HepG2 (cell line): ENCODE data around the gene GSTM1. TPM values are rescaled to one million over a fixed set of nuclear protein-coding genes. Genes with fewer than 3 reads are reported as not detected.

ENCODE experiments used
- CSRNP1 ChIP-seq: sonication (generic); formaldehyde crosslinking; IDR thresholded peaks from 2 replicates; pipeline ENCODE4 v1.8.1; 2023; ENCODE audit warnings: mild to moderate bottlenecking, missing genetic modification reagents
- DBP ChIP-seq: sonication (generic); formaldehyde crosslinking; IDR thresholded peaks from 2 replicates; pipeline ENCODE4 v1.4.0; 2020; ENCODE audit warnings: missing genetic modification reagents; ENCODE audit errors: not compliant biosample characterization
- FOXC1 ChIP-seq: sonication (generic); formaldehyde crosslinking; IDR thresholded peaks from 2 replicates; pipeline ENCODE4 v1.8.0; 2022; ENCODE audit warnings: mild to moderate bottlenecking, missing genetic modification reagents, borderline replicate concordance
- HOXA7 ChIP-seq: sonication (generic); formaldehyde crosslinking; IDR thresholded peaks from 2 replicates; pipeline ENCODE4 v1.8.1; 2022; ENCODE audit warnings: mild to moderate bottlenecking, missing genetic modification reagents, moderate library complexity
- MTA3 ChIP-seq: sonication (generic); formaldehyde crosslinking; IDR thresholded peaks from 2 replicates; pipeline ENCODE4 v1.4.0; 2020; ENCODE audit warnings: missing genetic modification reagents
- MTF1 ChIP-seq: sonication (generic); formaldehyde crosslinking; IDR thresholded peaks from 2 replicates; pipeline ENCODE4 v1.5.0; 2020; ENCODE audit warnings: missing genetic modification reagents
- NCOA2 ChIP-seq: sonication (generic); formaldehyde crosslinking; IDR thresholded peaks from 2 replicates; pipeline ENCODE4 v1.8.0; 2022; ENCODE audit warnings: inconsistent platforms
- PHF5A ChIP-seq: IDR thresholded peaks from one replicate; pipeline ENCODE4 v1.6.1; 2018; ENCODE audit warnings: low read depth, missing genetic modification reagents; ENCODE audit not compliant: unreplicated experiment
- REL ChIP-seq: sonication (generic); formaldehyde crosslinking; conservative IDR thresholded peaks from 2 replicates; pipeline ENCODE4 v1.8.0; 2022; ENCODE audit warnings: mild to moderate bottlenecking, missing genetic modification reagents, moderate library complexity
- SAP130 ChIP-seq: IDR thresholded peaks from 2 replicates; pipeline ENCODE4 v1.6.1; 2016; ENCODE audit warnings: low read depth
- SKIL ChIP-seq: sonication (generic); formaldehyde crosslinking; IDR thresholded peaks from 2 replicates; pipeline ENCODE4 v1.8.0; 2022; ENCODE audit warnings: missing genetic modification reagents, mild to moderate bottlenecking, moderate library complexity, borderline replicate concordance
- SP1 ChIP-seq, 2 experiments: fragments of 450-650 bp in 1 of 2; sonication (generic) in 1 of 2; formaldehyde crosslinking in 1 of 2; IDR thresholded peaks; 2 replicates each; pipeline versions ENCODE4 v1.4.0 to v1.6.1; 2016 to 2020; ENCODE audit warnings: missing genetic modification reagents in 1 of 2
- UBTF ChIP-seq: sonication (generic); formaldehyde crosslinking; IDR thresholded peaks from 2 replicates; pipeline ENCODE4 v1.4.0; 2020; ENCODE audit warnings: mild to moderate bottlenecking, missing genetic modification reagents
- ZBTB38 ChIP-seq: sonication (generic); formaldehyde crosslinking; IDR thresholded peaks from 2 replicates; pipeline ENCODE4 v1.5.1; 2020; ENCODE audit warnings: mild to moderate bottlenecking, missing genetic modification reagents
- ZNF235 ChIP-seq: sonication (generic); formaldehyde crosslinking; IDR thresholded peaks from 2 replicates; pipeline ENCODE4 v1.8.1; 2023; ENCODE audit warnings: mild to moderate bottlenecking, missing genetic modification reagents, borderline replicate concordance
- ZNF430 ChIP-seq: sonication (generic); formaldehyde crosslinking; IDR thresholded peaks from 2 replicates; pipeline ENCODE4 v1.9.0; 2021; ENCODE audit warnings: mild to moderate bottlenecking, missing genetic modification reagents
- ZNF512B ChIP-seq: sonication (generic); formaldehyde crosslinking; IDR thresholded peaks from 2 replicates; pipeline ENCODE4 v1.5.1; 2020; ENCODE audit warnings: missing genetic modification reagents, mild to moderate bottlenecking, borderline replicate concordance
- ZNF556 ChIP-seq: sonication (generic); formaldehyde crosslinking; IDR thresholded peaks from 2 replicates; pipeline ENCODE4 v1.4.0; 2020; ENCODE audit warnings: mild to moderate bottlenecking, missing genetic modification reagents, borderline replicate concordance
- polyA plus RNA-seq, 8 experiments: library from polyadenylated mRNA; depleted of rRNA in 3 of 8; stranded (reverse) in 7 of 8; unstranded in 1 of 8; fragments of >200 nt; fragmentation: Illumina TruSeq in 4 of 8; extraction: Trizol in 4 of 8; gene quantifications; 2 replicates each; pipeline versions ENCODE4 v1.2.1 to v1.2.3, GENCODE V29; 2011 to 2016; ENCODE audit warnings: low read depth in 4 of 8, missing spikeins in 1 of 8, mixed read lengths in 1 of 8; ENCODE audit not compliant: insufficient read depth in 1 of 8
- total RNA-seq, 5 experiments: library from RNA; depleted of rRNA; stranded (reverse); fragments of >200 nt; fragmentation: Illumina TruSeq; extraction: Trizol; gene quantifications; 2 replicates each; pipeline ENCODE4 v1.2.3, GENCODE V29; 2016; ENCODE audit warnings: low read depth in 1 of 5

The GSTM1 gene
- total and polyA plus RNA-seq, 2 of the 13 experiments (the other 11 are each of a cell fraction or from before 2014, with no cell fraction given): 0.42 TPM; not detected in 1

GRCh38 chr1:109739738-109740614 lies 52.4 kb downstream of the GSTM1 start (continued):
- no peak for TF ChIP-seq DBP
- peak; percentile 5 for TF ChIP-seq PHF5A (CRISPR knock-in tag)
- TF ChIP-seq ZNF430 (CRISPR knock-in tag): no peak; the same call in 1 of the 2 replicates
- TF ChIP-seq UBTF (CRISPR knock-in tag): peak; percentile 78
- no peak; the same call in 1 of the 2 replicates for TF ChIP-seq REL (CRISPR knock-in tag)
- peak; percentile 63; the same call in 1 of the 2 replicates for TF ChIP-seq ZNF556
- peak; percentile 52 for TF ChIP-seq ZBTB38 (CRISPR knock-in tag)
- no peak for TF ChIP-seq SKIL (CRISPR knock-in tag)
- TF ChIP-seq MTA3 (CRISPR knock-in tag): no peak
- TF ChIP-seq MTF1 (CRISPR knock-in tag): no peak
- no peak for TF ChIP-seq ZNF235
- peak; percentile 84 for TF ChIP-seq FOXC1 (CRISPR knock-in tag)
- no peak for TF ChIP-seq SP1 (IDR thresholded peaks at IDR 0.05)
- TF ChIP-seq SP1 (CRISPR knock-in tag; IDR thresholded peaks at IDR 0.05): peak; percentile 66
- no peak for TF ChIP-seq SAP130 (CRISPR knock-in tag)
- 0 out of 2 replicates have a peak, but pooled peaks have one; percentile 63 for TF ChIP-seq ZNF512B (CRISPR knock-in tag)
- TF ChIP-seq NCOA2 (CRISPR knock-in tag): no peak; the same call in 1 of the 2 replicates
- 0 out of 2 replicates have a peak, but pooled peaks have one; percentile 73 for TF ChIP-seq CSRNP1 (CRISPR knock-in tag)
- no peak for TF ChIP-seq HOXA7 (CRISPR knock-in tag)
